Small intestine (tissue), 7 donors: Measurements from ENCODE around the gene PCNX1. TPM values are rescaled to one million over a fixed set of nuclear protein-coding genes. Genes with fewer than 3 reads are reported as not detected.
A peak's percentile ranks its signal among the peaks of the same experiment; 100 is the strongest.

Source experiments
- DNase-seq, 2 donors: peaks; one replicate each; pipeline versions ENCODE4 v3.0.0 to v3.0.0-alpha.2; 2013
- FAIRE-seq: peaks from 2 replicates; lab custom pipeline; 2012; peaks lifted over from hg19 to GRCh38; lab: Jason Lieb, UNC
- H3K27ac ChIP-seq, 3 donors: one replicate each; pipeline ENCODE4 v1.5.1; 2013; ENCODE audit warnings: low read length in 2 of 3, mild to moderate bottlenecking in 2 of 3, control low read depth in 1 of 3, inconsistent platforms in 1 of 3, low read depth in 1 of 3, moderate library complexity in 1 of 3
- H3K27me3 ChIP-seq, 3 donors: one replicate each; pipeline ENCODE4 v1.6.1; 2013; ENCODE audit warnings: low read length in 3 of 3, inconsistent platforms in 1 of 3; ENCODE audit not compliant: control insufficient read depth in 3 of 3, insufficient read depth in 3 of 3
- H3K36me3 ChIP-seq, 3 donors: one replicate each; pipeline ENCODE4 v1.6.1; 2013; ENCODE audit warnings: low read length in 3 of 3, inconsistent platforms in 1 of 3, low read depth in 1 of 3, mild to moderate bottlenecking in 1 of 3, moderate library complexity in 1 of 3; ENCODE audit not compliant: control insufficient read depth in 3 of 3, insufficient read depth in 2 of 3
- H3K4me1 ChIP-seq, 3 donors: one replicate each; pipeline ENCODE4 v1.6.1; 2013; ENCODE audit warnings: low read length in 2 of 3, inconsistent platforms in 1 of 3, low read depth in 1 of 3, mild to moderate bottlenecking in 1 of 3, moderate library complexity in 1 of 3; ENCODE audit not compliant: control insufficient read depth in 3 of 3, insufficient read depth in 2 of 3
- H3K4me3 ChIP-seq, 3 donors: one replicate each; pipeline ENCODE4 v1.5.1; 2013; ENCODE audit warnings: low read length in 3 of 3, control low read depth in 1 of 3, inconsistent platforms in 1 of 3, low read depth in 1 of 3, mild to moderate bottlenecking in 1 of 3, moderate library complexity in 1 of 3
- H3K9me3 ChIP-seq, 2 donors: one replicate each; pipeline ENCODE4 v1.6.1; 2013; ENCODE audit warnings: low read depth in 1 of 2, low read length in 1 of 2; ENCODE audit not compliant: control insufficient read depth in 2 of 2, insufficient read depth in 1 of 2
- WGBS, 3 donors: extraction: QIAGEN DNeasy Blood & Tissue Kit; methylation state at CpG; one replicate each; pipeline ENCODE4 v1.1.7; 2013; 5-methylcytosine and 5-hydroxymethylcytosine counted together
- polyA plus RNA-seq, 4 donors: library from polyadenylated mRNA; stranded (reverse) in 3 of 4; unstranded in 1 of 4; fragments of 200-250 nt in 3 of 4; fragments of 120-200 nt in 1 of 4; gene quantifications; one replicate each; pipeline versions ENCODE4 v1.2.1 to v1.2.3, GENCODE V29; 2013
- donor health status: healthy with polysubstance abuse.
- donor health status: control.
- donor health status: control.
- donor health status: Bipolar disorder and iron deficiency.
- donor health status: healthy.

Gene PCNX1
- polyA plus RNA-seq, 4 donors, result 4.7 to 49.4 (median 6.5) TPM

- peaks cover 6 to 35% (median 17%) of the 10 kb centered on the region in 3 donors for H3K36me3 ChIP-seq
- no peak for FAIRE-seq
- 93 to 97% (median 95%) methylated on average over 2 of the region's 2 CpGs for WGBS, 3 donors
Observed at GRCh38 chr14:71107921-71108320, 200.7 kb downstream of the PCNX1 start.

GRCh38 chr14:71108398-71109119 is 201.3 kb downstream of the PCNX1 start:
- FAIRE-seq, result no peak
- Histone ChIP-seq H3K9me3 (no peaks in the 10 kb centered on the region), H3K27ac (no peak overlapping the region), H3K27me3 (no peaks in the 10 kb centered on the region), H3K4me3 (no peak overlapping the region), H3K4me1 (no peaks in the 10 kb centered on the region), H3K36me3 (peaks cover 3 to 32% (median 13%) of the 10 kb centered on the region in 3 donors)
- no peak for DNase-seq
- WGBS, 3 donors, result 92 to 97% (median 94%) methylated on average over 16 of the region's 16 CpGs

More at GRCh38 chr14:71107921-71108320, 200.7 kb downstream of the PCNX1 start:
- no peak for DNase-seq
- Histone ChIP-seq H3K27ac (no peak overlapping the region), H3K27me3 (no peaks in the 10 kb centered on the region), H3K9me3 (no peaks in the 10 kb centered on the region), H3K4me1 (no peaks in the 10 kb centered on the region), H3K4me3 (no peak overlapping the region)

GRCh38 chr14:71113376-71113775 is 206.1 kb downstream of the PCNX1 start:
- Histone ChIP-seq H3K4me3 (no peak overlapping the region), H3K27me3 (no peaks in the 10 kb centered on the region), H3K4me1 (peaks cover 2 to 31% (median 3%) of the 10 kb centered on the region in 3 donors), H3K9me3 (no peaks in the 10 kb centered on the region), H3K36me3 (peaks cover 3 to 12% (median 8%) of the 10 kb centered on the region in 3 donors), H3K27ac (no peak overlapping the region)
- FAIRE-seq (no peak), DNase-seq (no peak)

GRCh38 chr14:71114565-71114964 is 207.3 kb downstream of the PCNX1 start:
- peak; percentile 65 to 69 for DNase-seq
- 13 to 77% (median 29%) methylated on average over 1 of the region's 1 CpG for WGBS, 3 donors

GRCh38 chr14:71115306-71115705 is 208.0 kb downstream of the PCNX1 start:
- Histone ChIP-seq H3K36me3 (peaks cover 0 to 3% (median 3%) of the 10 kb centered on the region in 3 donors), H3K4me3 (no peak overlapping the region), H3K27me3 (no peaks in the 10 kb centered on the region), H3K4me1 (peaks cover 3 to 47% (median 4%) of the 10 kb centered on the region in 3 donors), H3K27ac (peak overlapping the region in 1 of 3 donors; percentile 49), H3K9me3 (no peaks in the 10 kb centered on the region)
- no peak for DNase-seq
- 63 to 80% (median 73%) methylated on average over 2 of the region's 2 CpGs for WGBS, 3 donors
- no peak for FAIRE-seq

More at GRCh38 chr14:71114565-71114964, 207.3 kb downstream of the PCNX1 start:
- H3K36me3 ChIP-seq, result peaks cover 3 to 5% (median 3%) of the 10 kb centered on the region in 3 donors
- peaks cover 3 to 41% (median 4%) of the 10 kb centered on the region in 3 donors for H3K4me1 ChIP-seq
- no peaks in the 10 kb centered on the region for H3K9me3 ChIP-seq
- no peak for FAIRE-seq
- peak overlapping the region in 1 of 3 donors; percentile 49 for H3K27ac ChIP-seq
- H3K27me3 ChIP-seq, result no peaks in the 10 kb centered on the region
- H3K4me3 ChIP-seq, result no peak overlapping the region

- Histone ChIP-seq H3K4me3 (no peak overlapping the region), H3K4me1 (peaks cover 3 to 54% (median 4%) of the 10 kb centered on the region in 3 donors), H3K27ac (peak overlapping the region; percentile 44 to 93 (median 68)), H3K27me3 (no peaks in the 10 kb centered on the region), H3K36me3 (no peaks in the 10 kb centered on the region), H3K9me3 (no peaks in the 10 kb centered on the region)
- 26 to 69% (median 47%) methylated on average over 7 of the region's 7 CpGs for WGBS, 3 donors
- FAIRE-seq, result no peak
- peak; percentile 24 to 44 for DNase-seq
Observed at GRCh38 chr14:71115821-71116567, 208.7 kb downstream of the PCNX1 start.

- Histone ChIP-seq H3K4me1 (peaks cover 3 to 60% (median 4%) of the 10 kb centered on the region in 3 donors), H3K4me3 (no peak overlapping the region), H3K36me3 (peaks cover 0 to 4% (median 0%) of the 10 kb centered on the region in 3 donors), H3K27me3 (no peaks in the 10 kb centered on the region), H3K9me3 (peaks cover 0 to 6% of the 10 kb centered on the region in 2 donors), H3K27ac (peak overlapping the region in 1 of 3 donors; percentile 93)
- 17 to 61% (median 37%) methylated on average over 8 of the region's 8 CpGs for WGBS, 3 donors
- DNase-seq, result peak; percentile 77 to 88
- no peak for FAIRE-seq
Observed at GRCh38 chr14:71116568-71117122, 209.4 kb downstream of the PCNX1 start.
